Measurements from ENCODE around the gene ROPN1.

- TF ChIP-seq POLR2A (IDR thresholded peaks at IDR 0.05; ENCODE audit: low read length) (no peak), GATA1 (IDR thresholded peaks at IDR 0.05; ENCODE audit: low read depth, low read length) (no peak)
Observed at GRCh38 chr3:123926396-123926795, 65.5 kb downstream of the ROPN1 start.

All from erythroblast (primary cell).